MCF 10A (cell line): ENCODE results near the gene KAT6B. TPM values are rescaled to one million over a fixed set of nuclear protein-coding genes. Genes with fewer than 3 reads are reported as not detected.

Experiments
- BruUV-seq: library from RNA; stranded (reverse); fragments of 400-500 nt; replicated peaks from 2 replicates; lab custom pipeline; 2021; lab: Mats Ljungman, UMichigan
- CTCF ChIA-PET: fragments of 300-600 bp; sonication (Branson Sonifier 250); formaldehyde crosslinking; extraction: SDS; loops from one replicate; lab custom pipeline; 2021; ENCODE audit warnings: antibody characterized with exemption, inconsistent platforms; lab: Yijun Ruan, JAX
- POLR2A ChIA-PET: fragments of 300-600, 350-650 bp; sonication (Branson Sonifier 250); formaldehyde crosslinking; extraction: SDS; loops from one replicate; lab custom pipeline; 2020; ENCODE audit warnings: antibody characterized with exemption, inconsistent platforms; lab: Yijun Ruan, JAX
- DNase-seq: peaks from one replicate; pipeline ENCODE4 v3.0.0-alpha.2; 2018; ENCODE audit not compliant: unreplicated experiment
- H3K27ac Mint-ChIP-seq: one replicate; pipeline ENCODE4 v1.8.0; 2022; ENCODE audit warnings: mild to moderate bottlenecking, low read depth, mixed read lengths; ENCODE audit not compliant: unreplicated experiment
- H3K27me3 Mint-ChIP-seq: one replicate; pipeline ENCODE4 v1.8.0; 2022; ENCODE audit warnings: mixed read lengths; ENCODE audit not compliant: insufficient read depth, unreplicated experiment
- H3K36me3 Mint-ChIP-seq: one replicate; pipeline ENCODE4 v1.8.0; 2022; ENCODE audit warnings: mild to moderate bottlenecking, moderate library complexity, mixed read lengths; ENCODE audit not compliant: insufficient read depth, unreplicated experiment
- H3K4me1 Mint-ChIP-seq: one replicate; pipeline ENCODE4 v1.8.0; 2022; ENCODE audit warnings: mixed read lengths; ENCODE audit not compliant: insufficient read depth, unreplicated experiment
- H3K4me3 Mint-ChIP-seq: one replicate; pipeline ENCODE4 v1.8.0; 2022; ENCODE audit warnings: mild to moderate bottlenecking, moderate library complexity, mixed read lengths; ENCODE audit not compliant: unreplicated experiment
- H3K9me3 Mint-ChIP-seq: one replicate; pipeline ENCODE4 v1.8.0; 2022; ENCODE audit warnings: mixed read lengths; ENCODE audit not compliant: unreplicated experiment
- CTCF ChIP-seq: fragments of 200-600 bp; IDR thresholded peaks from one replicate; pipeline ENCODE4 v1.8.0; 2022; ENCODE audit warnings: antibody characterized with exemption, mild to moderate bottlenecking; ENCODE audit not compliant: unreplicated experiment
- intact Hi-C: fragments of 100-400 bp; cut with micrococcal nuclease; formaldehyde crosslinking; loops from 2 replicates; pipeline ENCODE4 v1.14.1; 2022
- total RNA-seq: library from RNA; stranded (reverse); gene quantifications from 2 replicates; pipeline ENCODE4 v1.2.3, GENCODE V29; 2022

Gene KAT6B
- total RNA-seq, 1 experiment from 2014 or later: 18.3 TPM

GRCh38 chr10:74901301-74901700 is 74.9 kb downstream of the KAT6B start:
- H3K4me3 Mint-ChIP-seq: no peak overlapping the region
- POLR2A ChIA-PET: interaction anchor here (0.6 kb wide), 1 partner anchor 879 kb away, joined by 3 read pairs; no protein-coding TSS in a partner anchor
- intact Hi-C loops: no loop called here
- no TSS peak for BruUV-seq
- TF ChIP-seq CTCF: no peak
- no peaks in the 10 kb centered on the region for H3K9me3 Mint-ChIP-seq
- H3K27me3 Mint-ChIP-seq: no peaks in the 10 kb centered on the region
- H3K36me3 Mint-ChIP-seq: no peaks in the 10 kb centered on the region
- H3K4me1 Mint-ChIP-seq: peaks cover 16% of the 10 kb centered on the region
- CTCF ChIA-PET: no interaction called here
- DNase-seq: no peak
- no peak overlapping the region for H3K27ac Mint-ChIP-seq

- Mint-ChIP-seq H3K27ac (no peak overlapping the region), H3K27me3 (no peaks in the 10 kb centered on the region), H3K4me3 (no peak overlapping the region), H3K4me1 (peaks cover 16% of the 10 kb centered on the region), H3K36me3 (peaks cover 2% of the 10 kb centered on the region), H3K9me3 (no peaks in the 10 kb centered on the region)
- intact Hi-C loops: no loop called here
- ChIA-PET CTCF (no interaction called here), POLR2A (interaction anchor here (0.7 kb wide), 1 partner anchor 9 kb away, joined by 3 read pairs; no protein-coding TSS in a partner anchor)
- DNase-seq: no peak
- no TSS peak for BruUV-seq
- no peak for TF ChIP-seq CTCF
Observed at GRCh38 chr10:74901867-74902450, 75.6 kb downstream of the KAT6B start.

- no TSS peak for BruUV-seq
- intact Hi-C loops: no loop called here
Observed at GRCh38 chr10:74903491-74903890, 77.1 kb downstream of the KAT6B start.

More at GRCh38 chr10:74903491-74903890, 77.1 kb downstream of the KAT6B start:
- Mint-ChIP-seq H3K27me3 (no peaks in the 10 kb centered on the region), H3K4me3 (no peak overlapping the region), H3K9me3 (no peaks in the 10 kb centered on the region), H3K4me1 (peaks cover 7% of the 10 kb centered on the region), H3K36me3 (peaks cover 12% of the 10 kb centered on the region), H3K27ac (no peak overlapping the region)
- ChIA-PET POLR2A (interaction anchor here (0.6 to 1.2 kb wide), 4 partner anchors 17 to 221 kb away, joined by 3 to 6 read pairs (median 3); no protein-coding TSS in a partner anchor), CTCF (interaction anchor here (0.9 to 2.5 kb wide), 2 partner anchors 10 to 28 kb away, joined by 3 to 8 read pairs; no protein-coding TSS in a partner anchor)
- DNase-seq: no peak
- no peak for TF ChIP-seq CTCF
